HG03520 (cell line): ENCODE measurements around the gene ATOSA.

Source experiments
- ATAC-seq: cut with Tn5 transposase; IDR thresholded peaks from one replicate; pipeline ENCODE4 v1.9.1; 2021; ENCODE audit warnings: mild to moderate bottlenecking, moderate library complexity; ENCODE audit not compliant: unreplicated experiment

Gene ATOSA

GRCh38 chr15:52682781-52683180, 3.6 kb upstream of the ATOSA start:
- no peak for ATAC-seq

DNA sequence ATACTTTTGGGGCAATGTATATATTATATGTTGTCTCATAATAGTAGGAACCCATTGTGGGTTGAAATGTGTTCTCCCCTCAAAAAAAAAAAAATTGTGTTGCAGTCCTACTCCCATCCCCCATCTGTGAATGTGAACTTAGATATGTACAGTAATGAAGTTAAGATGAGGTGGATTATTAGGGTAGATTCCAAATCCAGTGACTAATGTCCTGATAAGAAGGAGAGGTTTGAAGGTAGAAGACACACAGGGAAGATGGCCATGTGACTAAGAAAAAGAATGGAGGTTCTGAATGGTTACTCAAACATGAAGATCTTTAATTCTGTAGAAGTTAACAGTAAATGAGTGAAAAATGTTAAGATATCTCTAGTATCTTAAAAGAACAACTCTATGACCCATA, 3.0 kb upstream of the ATOSA start:
- no peak for ATAC-seq

DNA sequence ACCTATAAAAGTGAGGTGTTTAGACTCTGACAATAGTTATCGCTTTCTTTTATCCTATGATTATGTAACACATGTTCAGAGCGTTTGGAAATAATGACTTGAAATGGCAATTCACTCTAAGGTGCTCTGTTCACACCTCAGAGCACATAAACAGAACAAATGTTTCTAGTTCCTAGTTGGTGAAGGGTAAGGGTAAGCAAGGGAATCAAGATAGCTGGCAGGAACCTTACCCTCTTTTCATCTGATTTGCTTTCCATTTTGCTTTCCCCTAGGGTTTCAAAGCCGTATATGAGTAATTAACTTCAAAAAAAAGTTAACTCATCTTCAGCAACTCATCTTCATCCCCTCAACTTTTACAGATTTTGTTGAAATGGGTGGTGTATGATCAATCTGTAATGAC, 2.3 kb upstream of the ATOSA start:
- ATAC-seq, result no peak

DNA sequence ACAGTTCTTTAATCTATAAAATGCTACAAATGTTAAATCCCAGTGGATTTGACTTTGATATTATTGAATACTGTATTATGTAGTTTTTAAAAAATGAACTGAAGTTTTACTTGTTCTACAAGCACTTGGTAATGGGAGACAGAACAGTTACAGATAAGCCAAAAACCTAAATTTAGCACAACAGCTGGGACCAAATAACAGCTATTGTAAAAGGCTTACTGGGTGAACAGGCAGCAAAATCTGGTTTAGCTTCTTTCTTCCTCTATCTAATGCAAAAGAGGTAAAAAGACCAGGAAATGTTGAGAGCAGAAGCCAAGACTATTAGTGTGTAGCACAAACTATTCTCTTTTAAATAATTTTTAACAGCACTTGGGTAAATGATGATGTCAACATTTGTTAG, 1.6 kb upstream of the ATOSA start:
- ATAC-seq, result no peak

DNA sequence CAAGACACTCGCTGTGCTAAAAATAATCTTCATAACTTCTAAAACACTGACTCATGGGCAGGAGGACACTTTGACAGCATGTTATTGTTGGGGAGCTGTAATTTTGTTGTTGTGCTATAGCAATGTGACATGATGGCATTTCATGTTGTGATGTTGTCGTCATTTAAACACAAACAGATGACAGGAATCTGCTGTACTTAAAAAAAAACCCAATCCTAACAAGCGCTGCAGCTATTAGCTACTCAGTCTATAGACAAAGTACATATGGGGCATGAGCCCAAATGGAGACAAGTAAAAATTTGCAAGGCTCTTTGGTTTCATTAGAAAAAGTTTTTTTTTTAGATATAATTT, 828 bp upstream of the ATOSA start:
- ATAC-seq, result no peak

DNA sequence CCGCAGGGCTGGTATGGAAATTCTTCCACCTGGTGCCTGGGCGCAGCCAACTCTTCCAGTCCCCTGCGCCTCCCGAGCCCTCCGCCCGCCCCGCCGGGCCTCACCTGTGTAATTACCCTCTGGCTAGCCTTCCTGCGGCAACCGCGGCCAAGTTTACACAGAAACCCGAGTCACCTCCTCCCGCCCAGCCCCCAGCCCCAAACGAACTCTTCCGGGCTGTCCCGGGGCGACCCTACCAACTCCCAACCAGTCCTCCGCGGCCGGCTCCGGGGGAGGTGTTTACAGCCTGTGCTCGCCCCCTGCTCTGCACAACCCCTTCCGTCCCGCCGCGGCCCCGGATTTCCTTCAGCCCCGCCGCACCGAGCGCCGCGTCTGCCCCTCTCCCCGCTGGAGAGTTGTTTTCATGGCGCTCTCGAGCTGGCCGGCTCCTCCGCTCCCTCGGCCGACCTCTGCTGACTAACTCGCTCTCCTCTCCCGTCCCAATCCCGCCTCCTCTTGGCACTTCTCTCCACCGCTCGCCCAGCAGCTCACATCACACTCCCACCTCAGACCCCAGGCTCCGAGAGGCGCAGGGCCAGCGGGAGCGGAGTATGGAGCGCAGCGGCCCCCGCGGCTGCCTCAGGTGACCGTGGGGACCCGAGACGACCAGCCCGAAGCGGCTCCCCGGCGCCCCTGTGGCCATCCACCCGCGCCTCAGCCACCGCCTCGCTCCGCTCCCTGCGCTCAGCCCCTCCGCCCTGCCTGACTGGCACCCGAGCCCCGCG, 538 bp downstream of the ATOSA start:
- peak; percentile 9 for ATAC-seq

DNA sequence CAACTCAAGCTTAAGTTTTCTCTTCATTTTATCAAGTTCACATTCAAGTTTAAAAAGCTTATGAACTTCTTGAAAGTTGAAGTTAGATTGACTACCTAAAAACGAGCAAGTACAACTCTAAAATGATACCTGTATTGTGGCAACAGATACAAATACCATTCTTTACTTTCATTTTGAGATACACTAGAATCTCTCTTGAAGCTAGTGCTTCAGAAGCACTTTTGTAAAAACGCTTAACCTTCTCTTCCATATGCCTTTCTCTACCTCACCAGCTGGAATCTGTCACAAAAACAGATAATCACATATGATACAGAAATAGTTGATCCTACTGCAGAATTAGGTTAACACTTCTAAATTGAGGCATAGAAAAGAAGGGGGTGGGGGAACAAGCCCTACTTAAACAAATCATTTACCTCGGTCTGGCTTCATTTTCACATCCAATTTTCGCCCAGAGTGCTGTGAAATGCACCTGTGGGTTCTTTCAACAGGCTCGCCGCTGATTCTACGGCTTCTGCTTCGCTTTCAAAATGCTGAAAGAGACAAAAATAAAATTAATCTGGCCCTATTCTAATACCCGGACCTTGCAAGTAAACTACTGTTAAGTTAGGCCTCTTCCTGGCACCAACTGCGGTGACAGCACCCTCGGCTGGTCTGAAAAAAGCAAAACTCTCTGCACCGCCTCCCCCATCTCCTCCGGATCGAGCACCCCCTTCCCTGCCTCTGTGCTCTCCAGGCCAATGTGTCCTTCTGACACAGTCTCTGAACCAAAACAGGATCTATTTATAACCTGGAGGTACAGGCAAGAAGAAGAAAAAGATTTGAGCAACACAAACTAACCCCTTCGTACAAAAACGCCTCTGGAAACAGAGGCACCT, 1.4 kb downstream of the ATOSA start:
- no peak for ATAC-seq

DNA sequence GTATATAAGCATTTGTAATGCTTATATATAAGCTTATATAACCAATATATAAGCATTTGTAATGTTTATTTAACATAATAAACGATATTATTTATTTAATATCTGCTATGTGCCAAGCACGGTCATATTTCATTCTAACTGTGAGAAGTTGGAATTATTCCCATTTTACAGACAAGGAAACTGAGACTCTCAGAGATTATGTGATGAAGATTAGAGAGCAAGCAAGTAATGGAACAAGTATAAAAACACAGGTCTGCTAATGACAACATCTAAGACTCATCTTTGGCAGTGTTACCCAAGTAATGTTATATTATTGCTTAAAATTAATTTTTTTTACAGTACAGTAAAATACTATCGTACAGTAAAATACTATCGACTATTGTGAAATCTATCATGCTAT, 4.4 kb downstream of the ATOSA start:
- no peak for ATAC-seq

GRCh38 chr15:52673734-52674133, 5.5 kb downstream of the ATOSA start:
- ATAC-seq, result no peak

DNA sequence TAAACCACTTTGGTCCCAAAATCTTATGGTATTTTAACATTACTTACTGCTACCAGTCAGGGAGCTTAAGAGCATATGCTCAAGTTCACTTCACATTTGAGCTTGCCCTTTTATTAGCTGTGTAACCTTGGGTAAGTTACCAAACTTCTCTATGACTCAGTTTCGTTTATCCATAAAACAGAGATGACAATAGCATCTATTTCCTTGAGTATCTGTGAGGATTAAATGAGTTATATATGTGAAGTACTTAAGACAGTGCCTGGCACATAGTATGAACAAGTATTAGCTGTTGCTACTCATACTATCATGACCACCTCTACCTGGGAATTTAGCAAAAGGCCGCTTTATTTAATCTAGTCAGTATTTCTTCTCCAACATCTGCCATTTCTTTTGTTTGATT, 5.9 kb downstream of the ATOSA start:
- ATAC-seq, result no peak

- no peak for ATAC-seq
Observed at GRCh38 chr15:52672661-52673060, 6.5 kb downstream of the ATOSA start.

- no peak for ATAC-seq
Observed at GRCh38 chr15:52670087-52670486, 9.1 kb downstream of the ATOSA start.

GRCh38 chr15:52668133-52668532, 11.1 kb downstream of the ATOSA start:
- no peak for ATAC-seq

DNA sequence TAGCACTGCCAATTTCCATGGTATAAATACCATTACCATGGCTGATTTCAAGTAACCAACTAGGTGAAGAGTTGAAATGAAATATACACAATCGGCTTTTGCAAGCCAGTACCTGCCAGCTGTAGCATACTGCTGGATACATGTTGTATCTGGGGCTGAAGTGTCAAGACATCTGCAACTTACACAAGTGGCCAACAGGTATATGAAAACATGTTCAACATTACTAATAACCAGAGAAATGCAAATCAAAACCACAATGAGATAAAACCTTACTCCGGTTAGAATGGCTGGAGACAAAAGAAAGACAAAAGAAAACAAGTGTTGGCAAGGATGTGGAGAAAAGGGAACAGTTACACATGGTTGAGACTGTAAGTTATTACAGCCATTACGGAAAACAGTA, 11.6 kb downstream of the ATOSA start:
- ATAC-seq, result peak; percentile 51

DNA sequence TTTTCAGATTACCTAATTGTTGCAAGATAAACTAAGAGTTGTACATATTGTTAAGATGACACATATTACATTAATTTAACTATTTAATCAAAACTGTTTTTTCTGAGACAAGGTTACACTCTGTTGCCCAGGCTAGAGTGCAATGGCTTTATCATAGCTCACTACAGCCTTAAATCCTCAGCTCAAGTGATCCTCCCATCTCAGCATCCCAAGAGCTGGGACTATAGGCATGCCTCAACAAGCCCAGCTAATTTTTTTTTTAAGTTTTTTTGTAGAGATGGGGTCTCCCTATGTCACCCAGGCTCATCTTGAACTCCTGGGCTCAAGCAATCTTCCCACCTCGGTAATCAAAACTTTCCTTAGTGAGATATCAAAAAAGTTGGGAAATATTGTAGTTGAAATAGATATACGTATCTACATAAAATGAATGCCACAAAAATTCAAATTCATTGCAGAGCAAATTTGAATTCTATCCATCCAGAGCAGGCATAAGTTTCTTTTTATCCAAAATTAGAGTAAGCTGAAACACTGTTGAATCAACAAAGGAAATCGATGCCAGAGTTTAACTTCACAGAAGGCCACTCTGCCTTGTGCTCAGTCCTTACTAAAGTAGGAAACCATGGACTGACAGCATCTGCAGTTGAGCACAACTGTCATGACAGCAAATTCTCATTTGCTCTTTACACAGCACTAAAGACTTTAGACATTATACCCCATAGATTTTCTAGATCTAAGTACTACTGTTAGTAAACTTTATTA, 15.5 kb downstream of the ATOSA start:
- ATAC-seq, result no peak

- ATAC-seq, result no peak
Observed at GRCh38 chr15:52661909-52662308, 17.3 kb downstream of the ATOSA start.

DNA sequence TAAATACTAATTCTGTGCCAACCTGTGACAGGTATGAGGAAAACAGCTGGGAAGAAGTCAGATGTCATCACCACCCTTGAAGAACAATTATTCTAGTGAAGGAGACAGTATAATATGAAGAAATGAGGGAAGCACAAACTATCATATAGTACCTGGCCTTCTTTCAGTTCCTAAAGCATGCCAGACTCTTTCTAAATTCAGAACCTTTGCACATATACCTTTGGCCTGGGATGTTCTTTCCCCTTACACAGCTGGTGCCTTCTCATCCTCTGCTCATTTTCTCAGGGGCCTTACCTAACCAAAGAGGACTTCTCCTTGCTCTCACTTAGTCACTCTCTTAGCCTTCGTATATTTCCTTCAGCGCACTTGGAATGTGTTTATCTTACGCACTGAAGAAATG, 19.0 kb downstream of the ATOSA start:
- no peak for ATAC-seq

DNA sequence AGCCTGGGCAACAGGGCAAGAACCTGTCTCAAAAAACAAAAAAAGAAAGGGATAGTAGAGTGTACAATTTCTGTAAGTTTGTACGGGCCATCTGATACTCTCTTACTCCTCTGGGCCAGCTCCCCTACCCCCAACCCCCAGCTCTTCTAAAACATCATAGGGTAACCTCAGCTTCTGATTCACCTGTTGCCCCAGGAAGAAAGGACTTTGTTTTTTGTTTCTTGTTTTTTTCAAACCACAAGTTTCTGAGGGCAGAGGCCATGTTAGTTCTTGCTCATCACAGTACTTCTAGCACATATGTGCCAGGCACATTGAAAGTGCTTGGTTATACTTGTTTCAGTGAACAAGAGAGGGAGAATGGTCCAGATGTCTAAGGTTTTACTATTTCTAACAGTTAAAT, 20.2 kb downstream of the ATOSA start:
- peak; percentile 76 for ATAC-seq

GRCh38 chr15:52657338-52657737, 21.9 kb downstream of the ATOSA start:
- ATAC-seq, result no peak

GRCh38 chr15:52656412-52656811, 22.8 kb downstream of the ATOSA start:
- no peak for ATAC-seq

DNA sequence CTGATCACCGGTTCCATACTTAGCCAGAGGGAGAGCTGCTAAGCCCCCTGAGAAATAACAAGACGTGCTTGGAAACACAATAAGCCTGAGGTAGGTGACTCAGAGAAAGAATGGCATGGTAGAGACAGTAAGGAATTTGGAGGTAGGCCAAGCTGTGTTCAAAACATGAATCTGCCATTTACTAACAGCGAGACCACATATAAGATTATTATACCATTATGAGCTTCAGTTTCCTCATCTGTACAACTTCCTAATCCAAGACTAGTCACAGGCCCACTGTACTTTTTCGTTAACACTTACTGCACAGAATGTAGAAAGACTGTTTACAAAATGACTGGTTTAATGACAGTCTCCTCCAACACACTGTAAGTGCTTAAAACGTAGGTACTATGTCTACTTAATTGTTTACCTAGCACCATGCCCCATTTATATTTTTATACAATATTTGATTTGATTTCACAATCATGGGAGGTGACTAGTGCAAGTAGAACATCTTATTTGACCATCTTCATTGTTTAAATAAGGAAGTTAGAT, 25.7 kb downstream of the ATOSA start:
- no peak for ATAC-seq
